H9 (cell line): ENCODE data around the gene LYZL4. TPM values are rescaled to one million over a fixed set of nuclear protein-coding genes. Genes with fewer than 3 reads are reported as not detected.

Experiments used
- DNase-seq: peaks from one replicate; pipeline ENCODE4 v3.0.0-alpha.2; 2017
- H2AFZ ChIP-seq: one replicate; pipeline ENCODE4 v1.6.1; 2013; ENCODE audit warnings: mild to moderate bottlenecking, low read length, control low read depth, moderate library complexity
- H2AK5ac ChIP-seq: 2 replicates; pipeline ENCODE4 v1.6.1; 2013; ENCODE audit warnings: low read length, control low read depth, mixed read lengths; ENCODE audit not compliant: insufficient read length
- H2BK120ac ChIP-seq: one replicate; pipeline ENCODE4 v1.6.1; 2013; ENCODE audit warnings: low read depth, mild to moderate bottlenecking, low read length, control low read depth, inconsistent platforms; ENCODE audit not compliant: poor library complexity, severe bottlenecking
- H2BK12ac ChIP-seq: 2 replicates; pipeline ENCODE4 v1.6.1; 2013; ENCODE audit warnings: low read length, control low read depth, mixed read lengths, low read depth; ENCODE audit not compliant: insufficient read length
- H2BK15ac ChIP-seq: 2 replicates; pipeline ENCODE4 v1.6.1; 2013; ENCODE audit warnings: low read depth, low read length, control low read depth
- H2BK20ac ChIP-seq: one replicate; pipeline ENCODE4 v1.6.1; 2013; ENCODE audit warnings: low read depth, mild to moderate bottlenecking, low read length, control low read depth, inconsistent platforms; ENCODE audit not compliant: poor library complexity, severe bottlenecking
- H2BK5ac ChIP-seq: 2 replicates; pipeline ENCODE4 v1.6.1; 2013; ENCODE audit warnings: low read length, control low read depth, mixed read lengths; ENCODE audit not compliant: insufficient read length
- H3K14ac ChIP-seq: 2 replicates; pipeline ENCODE4 v1.6.1; 2013; ENCODE audit warnings: low read length, control low read depth; ENCODE audit not compliant: insufficient read depth
- H3K18ac ChIP-seq: 2 replicates; pipeline ENCODE4 v1.6.1; 2013; ENCODE audit warnings: low read depth, mild to moderate bottlenecking, mixed read lengths, low read length, control low read depth; ENCODE audit not compliant: insufficient read length
- H3K23ac ChIP-seq: 2 replicates; pipeline ENCODE4 v1.6.1; 2013; ENCODE audit warnings: low read length, control low read depth, mixed read lengths, low read depth; ENCODE audit not compliant: insufficient read length
- H3K23me2 ChIP-seq: 2 replicates; pipeline ENCODE4 v1.6.1; 2013; ENCODE audit warnings: low read depth, mild to moderate bottlenecking, mixed read lengths, low read length, control low read depth; ENCODE audit not compliant: insufficient read length, poor library complexity, severe bottlenecking
- H3K27ac ChIP-seq: 2 replicates; pipeline ENCODE4 v1.5.1; 2013; ENCODE audit warnings: low read length, control low read depth, mixed read lengths, low read depth; ENCODE audit not compliant: insufficient read length
- H3K27me3 ChIP-seq: 2 replicates; pipeline ENCODE4 v1.6.1; 2013; ENCODE audit warnings: low read length, control low read depth, inconsistent platforms; ENCODE audit not compliant: insufficient read depth
- H3K4ac ChIP-seq: 2 replicates; pipeline ENCODE4 v1.6.1; 2013; ENCODE audit warnings: low read depth, mild to moderate bottlenecking, control low read depth, inconsistent platforms, low read length, moderate library complexity
- H3K4me1 ChIP-seq: 2 replicates; pipeline ENCODE4 v1.6.1; 2013; ENCODE audit warnings: low read length, control low read depth, inconsistent platforms; ENCODE audit not compliant: insufficient read depth
- H3K4me2 ChIP-seq: 2 replicates; pipeline ENCODE4 v1.6.1; 2013; ENCODE audit warnings: low read length, control low read depth, mixed read lengths; ENCODE audit not compliant: insufficient read length, insufficient read depth
- H3K56ac ChIP-seq: 2 replicates; pipeline ENCODE4 v1.6.1; 2013; ENCODE audit warnings: low read depth, mild to moderate bottlenecking, mixed read lengths, low read length, control low read depth; ENCODE audit not compliant: insufficient read length
- H3K79me1 ChIP-seq: 2 replicates; pipeline ENCODE4 v1.6.1; 2013; ENCODE audit warnings: low read depth, mild to moderate bottlenecking, moderate library complexity, low read length, control low read depth, inconsistent platforms; ENCODE audit not compliant: insufficient read depth, poor library complexity, severe bottlenecking
- H3K79me2 ChIP-seq: 2 replicates; pipeline ENCODE4 v1.6.1; 2013; ENCODE audit warnings: low read length, control low read depth, inconsistent platforms; ENCODE audit not compliant: insufficient read depth
- H3K9ac ChIP-seq: 2 replicates; pipeline ENCODE4 v1.6.1; 2013; ENCODE audit warnings: low read length, control low read depth, mixed read lengths; ENCODE audit not compliant: insufficient read length; ENCODE audit errors: extremely low read depth
- H3K9me3 ChIP-seq: one replicate; pipeline ENCODE4 v1.6.1; 2013; ENCODE audit warnings: low read depth, low read length, inconsistent platforms; ENCODE audit not compliant: control insufficient read depth
- H3T11ph ChIP-seq: one replicate; pipeline ENCODE4 v1.6.1; 2013; ENCODE audit warnings: mild to moderate bottlenecking, low read length, control low read depth, inconsistent platforms
- H4K20me1 ChIP-seq: one replicate; pipeline ENCODE4 v1.6.1; 2013; ENCODE audit not compliant: control insufficient read depth, insufficient read length, insufficient read depth
- H4K5ac ChIP-seq: 2 replicates; pipeline ENCODE4 v1.6.1; 2013; ENCODE audit warnings: low read depth, mild to moderate bottlenecking, mixed read lengths, low read length, control low read depth; ENCODE audit not compliant: insufficient read length
- H4K8ac ChIP-seq: replicated peaks from 2 replicates; pipeline ENCODE4 v1.6.1; 2013; ENCODE audit warnings: low read length, control low read depth, mixed read lengths, low read depth; ENCODE audit not compliant: insufficient read length
- H4K91ac ChIP-seq: 2 replicates; pipeline ENCODE4 v1.6.1; 2013; ENCODE audit warnings: low read depth, mild to moderate bottlenecking, moderate library complexity, mixed read lengths, low read length, control low read depth; ENCODE audit not compliant: insufficient read length
- H3K27ac Mint-ChIP-seq, 3 experiments: 2 replicates in 2 of 3; 3 replicates in 1 of 3; pipeline ENCODE4 v1.8.0; 2020 to 2021; ENCODE audit warnings: mixed read lengths in 3 of 3, mild to moderate bottlenecking in 1 of 3, moderate library complexity in 1 of 3
- H3K27me3 Mint-ChIP-seq: 2 replicates; pipeline ENCODE4 v1.8.0; 2021; ENCODE audit warnings: low read depth, mild to moderate bottlenecking, moderate library complexity, mixed read lengths
- H3K36me3 Mint-ChIP-seq, 3 experiments: 2 replicates in 2 of 3; 3 replicates in 1 of 3; pipeline ENCODE4 v1.8.0; 2020 to 2021; ENCODE audit warnings: low read depth in 3 of 3, mixed read lengths in 3 of 3; ENCODE audit not compliant: insufficient read depth in 1 of 3
- H3K4me1 Mint-ChIP-seq, 2 experiments: 2 replicates each; pipeline ENCODE4 v1.8.0; 2020; ENCODE audit warnings: mixed read lengths in 2 of 2
- H3K4me3 Mint-ChIP-seq, 2 experiments: 2 replicates in 1 of 2; 3 replicates in 1 of 2; pipeline ENCODE4 v1.8.0; 2020 to 2021; ENCODE audit warnings: mild to moderate bottlenecking in 2 of 2, mixed read lengths in 2 of 2, moderate library complexity in 1 of 2
- H3K9me3 Mint-ChIP-seq, 2 experiments: 2 replicates in 1 of 2; 3 replicates in 1 of 2; pipeline ENCODE4 v1.8.0; 2020; ENCODE audit warnings: mild to moderate bottlenecking in 2 of 2, mixed read lengths in 2 of 2, moderate library complexity in 1 of 2
- WGBS: extraction: QIAGEN DNeasy Blood & Tissue Kit; methylation state at CpG from one replicate; pipeline ENCODE4 v1.1.7; 2013; ENCODE audit warnings: missing lambda C conversion rate, low lambda C conversion rate, mixed read lengths; ENCODE audit not compliant: insufficient read length; ENCODE audit errors: extremely low coverage; 5-methylcytosine and 5-hydroxymethylcytosine counted together
- total RNA-seq: library from RNA; stranded (reverse); gene quantifications from 2 replicates; pipeline ENCODE4 v1.2.1, GENCODE V29; 2021
- TF ChIP-seq, protein P1 (sequence below): fragments of 200-600 bp; sonication (generic); conservative IDR thresholded peaks from 3 replicates; pipeline ENCODE4 v1.8.0; 2021; ENCODE audit warnings: antibody characterized with exemption, mild to moderate bottlenecking

LYZL4 gene
- total RNA-seq, 1 experiment from 2014 or later: not detected

DNA sequence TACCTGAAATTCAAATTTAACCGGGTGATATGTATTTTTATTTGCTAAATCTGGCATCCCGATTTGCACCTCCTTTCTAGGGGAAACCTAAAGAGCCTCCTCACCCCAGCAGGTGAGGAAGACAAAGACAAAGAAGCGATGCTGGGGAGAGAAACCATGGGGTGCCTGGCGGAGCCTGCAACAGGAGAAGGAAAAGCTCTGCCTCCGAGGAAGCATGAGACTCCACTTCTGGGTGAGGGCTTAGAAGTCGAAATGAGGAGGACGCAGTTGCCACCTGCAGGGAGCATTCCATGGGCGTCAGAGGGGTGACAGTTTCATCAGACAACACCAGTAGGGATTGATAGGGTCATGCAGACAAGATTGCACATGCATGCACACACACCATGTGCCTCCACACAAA, 30.5 kb upstream of the LYZL4 start:
- no peak for DNase-seq
- TF ChIP-seq, protein P1, sequence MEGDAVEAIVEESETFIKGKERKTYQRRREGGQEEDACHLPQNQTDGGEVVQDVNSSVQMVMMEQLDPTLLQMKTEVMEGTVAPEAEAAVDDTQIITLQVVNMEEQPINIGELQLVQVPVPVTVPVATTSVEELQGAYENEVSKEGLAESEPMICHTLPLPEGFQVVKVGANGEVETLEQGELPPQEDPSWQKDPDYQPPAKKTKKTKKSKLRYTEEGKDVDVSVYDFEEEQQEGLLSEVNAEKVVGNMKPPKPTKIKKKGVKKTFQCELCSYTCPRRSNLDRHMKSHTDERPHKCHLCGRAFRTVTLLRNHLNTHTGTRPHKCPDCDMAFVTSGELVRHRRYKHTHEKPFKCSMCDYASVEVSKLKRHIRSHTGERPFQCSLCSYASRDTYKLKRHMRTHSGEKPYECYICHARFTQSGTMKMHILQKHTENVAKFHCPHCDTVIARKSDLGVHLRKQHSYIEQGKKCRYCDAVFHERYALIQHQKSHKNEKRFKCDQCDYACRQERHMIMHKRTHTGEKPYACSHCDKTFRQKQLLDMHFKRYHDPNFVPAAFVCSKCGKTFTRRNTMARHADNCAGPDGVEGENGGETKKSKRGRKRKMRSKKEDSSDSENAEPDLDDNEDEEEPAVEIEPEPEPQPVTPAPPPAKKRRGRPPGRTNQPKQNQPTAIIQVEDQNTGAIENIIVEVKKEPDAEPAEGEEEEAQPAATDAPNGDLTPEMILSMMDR: no peak
- H4K8ac ChIP-seq: no peak overlapping the region
- H4K91ac ChIP-seq: no peak overlapping the region
- H3K27me3 ChIP-seq: no peaks in the 10 kb centered on the region
- no peaks in the 10 kb centered on the region for H3K36me3 Mint-ChIP-seq
- no peak overlapping the region for H2BK15ac ChIP-seq
- no peak overlapping the region for H3K4ac ChIP-seq
- no peak overlapping the region for H2BK12ac ChIP-seq
- H3K4me2 ChIP-seq: no peak overlapping the region
- no peaks in the 10 kb centered on the region for H3K79me2 ChIP-seq
- no peak overlapping the region for H3K23ac ChIP-seq
- H4K5ac ChIP-seq: no peak overlapping the region
- peaks cover 5% of the 10 kb centered on the region for H3K27me3 Mint-ChIP-seq
- H3K18ac ChIP-seq: no peak overlapping the region
- H3K79me1 ChIP-seq: no peaks in the 10 kb centered on the region
- no CpG with 5 or more reads among the region's 8 CpGs for WGBS
- no peak overlapping the region for H2AK5ac ChIP-seq
- H2BK20ac ChIP-seq: no peak overlapping the region
- no peaks in the 10 kb centered on the region for H3K9me3 ChIP-seq
- H3T11ph ChIP-seq: no peak overlapping the region
- H2BK5ac ChIP-seq: no peak overlapping the region
- no peak overlapping the region for H3K27ac ChIP-seq
- no peaks in the 10 kb centered on the region; a peak in 1 of 5 replicates for H3K9me3 Mint-ChIP-seq
- no peak overlapping the region for H2BK120ac ChIP-seq
- H3K14ac ChIP-seq: no peak overlapping the region
- no peak overlapping the region for H2AFZ ChIP-seq
- peaks cover 44 to 46% of the 10 kb centered on the region in 2 experiments for H3K4me1 Mint-ChIP-seq
- H3K27ac Mint-ChIP-seq: peak overlapping the region in 2 of 3 experiments; percentile 32 to 59; a peak in 1 of 7 replicates
- no peaks in the 10 kb centered on the region for H4K20me1 ChIP-seq
- no peaks in the 10 kb centered on the region for H3K23me2 ChIP-seq
- peak overlapping the region in 1 of 2 experiments; percentile 27; a peak in 1 of 5 replicates for H3K4me3 Mint-ChIP-seq
- H3K9ac ChIP-seq: no peak overlapping the region
- peaks cover 8% of the 10 kb centered on the region; the same call in 1 of the 2 replicates for H3K4me1 ChIP-seq
- H3K56ac ChIP-seq: no peak overlapping the region
